ENCODE results near the gene BCL2L14.

BCL2L14 gene

GRCh38 chr12:12070674-12071656 is at the start of gene BCL2L14:
Gene BCL2L14 (plus strand): TSS chr12:12070939. CDS start chr12:12079306, 8,367 bp downstream.
- Histone ChIP-seq H3K4me1 (ENCODE audit: insufficient read depth, low read length) (no peaks in the 10 kb centered on the region), H2AFZ (ENCODE audit: low read depth, low read length) (no peak within 1 kb of the TSS), H3K36me3 (ENCODE audit: insufficient read depth, low read length) (no peaks in the 10 kb centered on the region), H3K9me3 (ENCODE audit: low read length) (no peaks in the 10 kb centered on the region), H3K4me3 (ENCODE audit: low read length) (no peak within 1 kb of the TSS), H3K27me3 (ENCODE audit: insufficient read depth, low read length) (no peaks in the 10 kb centered on the region)

DNA sequence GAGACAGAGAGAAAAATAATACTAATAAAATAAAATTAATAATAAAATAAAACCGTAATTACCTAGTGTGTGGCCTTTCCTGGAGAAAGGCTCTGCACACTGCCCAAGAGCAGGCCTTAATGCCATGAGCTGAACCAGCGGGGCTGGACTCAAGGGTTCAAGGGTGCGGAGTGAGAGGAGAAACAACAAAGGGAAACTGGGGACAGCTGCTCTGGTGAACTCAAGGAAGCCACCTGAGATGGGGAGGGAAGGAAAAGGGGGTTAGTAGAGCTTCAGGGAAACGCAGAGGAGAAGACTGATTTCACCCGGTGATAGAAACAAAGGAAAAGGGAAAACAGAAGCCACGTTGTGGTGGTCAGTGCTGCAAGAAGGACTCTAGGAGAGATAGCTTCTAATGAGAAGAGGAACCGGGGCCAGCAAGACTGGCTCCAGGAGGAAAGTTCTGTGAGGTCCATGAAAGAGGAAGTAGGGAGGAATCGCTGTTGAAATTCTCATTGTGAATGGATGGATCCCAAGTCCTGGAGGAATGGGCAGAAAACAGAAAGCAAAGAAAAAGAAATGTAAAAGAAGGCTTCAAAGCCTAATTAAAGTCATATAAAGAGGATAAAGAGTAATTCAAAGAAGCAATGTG is 48.3 kb upstream of the BCL2L14 start:
- no peak overlapping the region for H3K4me3 ChIP-seq (ENCODE audit: low read length)
- H3K27me3 ChIP-seq (ENCODE audit: insufficient read depth, low read length) = peaks cover 7% of the 10 kb centered on the region
- no peak overlapping the region for H2AFZ ChIP-seq (ENCODE audit: low read depth, low read length)
- H3K9me3 ChIP-seq (ENCODE audit: low read length) = no peaks in the 10 kb centered on the region
- no peaks in the 10 kb centered on the region for H3K4me1 ChIP-seq (ENCODE audit: insufficient read depth, low read length)
- H3K36me3 ChIP-seq (ENCODE audit: insufficient read depth, low read length) = no peaks in the 10 kb centered on the region

GRCh38 chr12:12023456-12023855 is 47.3 kb upstream of the BCL2L14 start:
- H3K4me3 ChIP-seq (ENCODE audit: low read length) = no peak overlapping the region
- no peak overlapping the region for H2AFZ ChIP-seq (ENCODE audit: low read depth, low read length)
- no peaks in the 10 kb centered on the region for H3K4me1 ChIP-seq (ENCODE audit: insufficient read depth, low read length)
- no peaks in the 10 kb centered on the region for H3K36me3 ChIP-seq (ENCODE audit: insufficient read depth, low read length)
- H3K9me3 ChIP-seq (ENCODE audit: low read length) = no peaks in the 10 kb centered on the region
- peaks cover 2% of the 10 kb centered on the region for H3K27me3 ChIP-seq (ENCODE audit: insufficient read depth, low read length)

DNA sequence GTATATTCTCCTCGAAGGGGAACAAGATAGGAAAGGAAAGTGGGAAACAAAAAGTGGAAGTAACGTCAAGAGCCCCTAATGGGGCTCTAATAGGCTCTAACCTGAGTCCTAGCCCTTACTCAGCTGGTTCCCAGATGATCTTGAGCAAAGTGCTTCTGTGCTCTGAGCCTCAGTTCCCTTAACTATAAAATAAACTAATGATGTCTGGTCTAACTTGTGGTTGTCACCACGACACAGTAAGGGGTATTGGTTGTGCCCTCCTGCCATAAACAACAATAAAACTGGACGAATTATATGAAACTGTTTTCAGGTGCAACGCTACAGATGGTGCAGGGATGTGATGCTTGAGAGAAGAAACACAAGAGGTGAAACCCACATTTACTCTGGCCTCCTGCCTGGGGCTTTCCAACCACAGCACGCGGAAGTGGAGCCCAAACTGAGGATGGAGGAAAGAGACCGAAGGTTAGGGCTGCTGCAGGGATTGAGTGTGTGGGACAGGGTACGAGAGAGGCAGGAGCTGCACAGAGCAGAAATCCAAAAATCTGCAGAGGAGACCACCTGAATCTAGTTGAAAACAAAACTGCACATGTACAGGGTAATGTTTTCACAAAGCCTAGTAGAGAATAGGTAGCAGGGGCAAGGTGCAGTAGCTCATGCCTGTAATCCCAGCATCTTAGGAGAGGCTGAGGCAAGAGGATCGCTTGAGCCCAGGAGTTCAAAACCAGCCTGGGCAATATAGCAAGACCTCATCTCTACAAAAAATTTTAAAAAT is 45.6 kb upstream of the BCL2L14 start:
- Histone ChIP-seq H3K9me3 (ENCODE audit: low read length) (no peaks in the 10 kb centered on the region), H3K4me3 (ENCODE audit: low read length) (no peak overlapping the region), H3K36me3 (ENCODE audit: insufficient read depth, low read length) (no peaks in the 10 kb centered on the region), H3K4me1 (ENCODE audit: insufficient read depth, low read length) (no peaks in the 10 kb centered on the region), H3K27me3 (ENCODE audit: insufficient read depth, low read length) (no peaks in the 10 kb centered on the region), H2AFZ (ENCODE audit: low read depth, low read length) (no peak overlapping the region)

DNA sequence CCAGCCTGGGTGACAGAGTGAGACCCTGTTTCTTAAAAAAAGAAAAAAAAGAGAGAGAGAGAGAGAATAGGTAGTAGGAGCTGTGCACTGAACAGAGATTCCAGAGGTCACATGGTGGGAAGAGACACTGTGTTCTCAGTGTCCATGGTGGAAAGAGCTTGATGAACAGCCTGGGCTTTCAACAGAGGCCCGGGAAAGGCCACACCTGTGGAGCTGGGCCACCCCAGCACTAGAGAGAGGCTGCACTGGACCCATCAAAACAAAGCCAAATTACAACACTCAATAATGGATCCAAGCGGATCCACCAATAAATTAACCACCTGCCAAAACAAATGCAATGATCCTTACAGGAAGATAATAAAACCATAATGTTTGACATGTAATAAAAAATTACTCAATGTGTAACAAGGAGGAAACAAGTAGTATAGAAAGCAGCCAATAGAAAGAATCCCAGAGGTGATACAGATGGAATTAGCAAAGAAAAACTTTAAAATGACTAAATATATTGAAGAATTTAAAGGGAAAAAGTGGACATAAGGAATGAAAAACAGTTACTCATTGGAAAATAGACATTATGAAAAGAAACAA is 44.8 kb upstream of the BCL2L14 start:
- Histone ChIP-seq H3K27me3 (ENCODE audit: insufficient read depth, low read length) (no peaks in the 10 kb centered on the region), H3K36me3 (ENCODE audit: insufficient read depth, low read length) (no peaks in the 10 kb centered on the region), H2AFZ (ENCODE audit: low read depth, low read length) (no peak overlapping the region), H3K9me3 (ENCODE audit: low read length) (no peaks in the 10 kb centered on the region), H3K4me3 (ENCODE audit: low read length) (no peak overlapping the region), H3K4me1 (ENCODE audit: insufficient read depth, low read length) (no peaks in the 10 kb centered on the region)

GRCh38 chr12:12028668-12029402 is 41.9 kb upstream of the BCL2L14 start:
- Histone ChIP-seq H3K27me3 (ENCODE audit: insufficient read depth, low read length) (no peaks in the 10 kb centered on the region), H3K4me3 (ENCODE audit: low read length) (no peak overlapping the region), H3K4me1 (ENCODE audit: insufficient read depth, low read length) (peaks cover 3% of the 10 kb centered on the region), H3K9me3 (ENCODE audit: low read length) (no peaks in the 10 kb centered on the region), H2AFZ (ENCODE audit: low read depth, low read length) (no peak overlapping the region), H3K36me3 (ENCODE audit: insufficient read depth, low read length) (no peaks in the 10 kb centered on the region)

DNA sequence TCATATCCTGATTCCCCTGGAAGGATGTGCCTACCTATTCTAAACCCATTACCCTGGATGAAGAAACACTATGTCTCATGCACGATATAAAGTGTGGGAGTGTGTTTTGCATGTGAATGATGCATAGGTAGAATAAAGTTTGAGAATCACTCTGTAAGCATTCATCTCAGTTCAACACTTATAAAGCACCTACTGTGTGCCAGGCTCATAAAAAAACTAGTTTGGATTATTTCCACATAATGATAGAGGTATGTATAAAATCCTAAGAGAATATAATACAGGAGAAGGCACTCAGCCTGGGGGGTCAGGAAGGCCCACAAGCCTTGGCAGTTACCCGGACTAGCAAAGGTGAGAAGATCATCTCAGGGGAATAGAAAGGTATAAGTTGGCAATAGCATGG is 41.1 kb upstream of the BCL2L14 start:
- no peaks in the 10 kb centered on the region for H3K9me3 ChIP-seq (ENCODE audit: low read length)
- H3K4me1 ChIP-seq (ENCODE audit: insufficient read depth, low read length) = peaks cover 3% of the 10 kb centered on the region
- H3K27me3 ChIP-seq (ENCODE audit: insufficient read depth, low read length) = no peaks in the 10 kb centered on the region
- no peak overlapping the region for H3K4me3 ChIP-seq (ENCODE audit: low read length)
- no peak overlapping the region for H2AFZ ChIP-seq (ENCODE audit: low read depth, low read length)
- H3K36me3 ChIP-seq (ENCODE audit: insufficient read depth, low read length) = no peaks in the 10 kb centered on the region

GRCh38 chr12:12032260-12032791 is 38.4 kb upstream of the BCL2L14 start:
- Histone ChIP-seq H3K36me3 (ENCODE audit: insufficient read depth, low read length) (no peaks in the 10 kb centered on the region), H2AFZ (ENCODE audit: low read depth, low read length) (peak overlapping the region; percentile 86), H3K4me1 (ENCODE audit: insufficient read depth, low read length) (peaks cover 3% of the 10 kb centered on the region), H3K4me3 (ENCODE audit: low read length) (no peak overlapping the region), H3K9me3 (ENCODE audit: low read length) (no peaks in the 10 kb centered on the region), H3K27me3 (ENCODE audit: insufficient read depth, low read length) (no peaks in the 10 kb centered on the region)

- peak overlapping the region; percentile 42 for H3K4me3 ChIP-seq (ENCODE audit: low read length)
Measured at GRCh38 chr12:12032851-12033797, 37.6 kb upstream of the BCL2L14 start.

GRCh38 chr12:12033824-12034223 is 36.9 kb upstream of the BCL2L14 start:
- Histone ChIP-seq H3K36me3 (ENCODE audit: insufficient read depth, low read length) (no peaks in the 10 kb centered on the region), H3K9me3 (ENCODE audit: low read length) (no peaks in the 10 kb centered on the region), H3K4me1 (ENCODE audit: insufficient read depth, low read length) (peaks cover 3% of the 10 kb centered on the region), H3K27me3 (ENCODE audit: insufficient read depth, low read length) (no peaks in the 10 kb centered on the region), H2AFZ (ENCODE audit: low read depth, low read length) (no peak overlapping the region), H3K4me3 (ENCODE audit: low read length) (no peak overlapping the region)

More at GRCh38 chr12:12032851-12033797, 37.6 kb upstream of the BCL2L14 start:
- Histone ChIP-seq H2AFZ (ENCODE audit: low read depth, low read length) (peak overlapping the region; percentile 86), H3K9me3 (ENCODE audit: low read length) (no peaks in the 10 kb centered on the region), H3K27me3 (ENCODE audit: insufficient read depth, low read length) (no peaks in the 10 kb centered on the region), H3K36me3 (ENCODE audit: insufficient read depth, low read length) (no peaks in the 10 kb centered on the region), H3K4me1 (ENCODE audit: insufficient read depth, low read length) (peaks cover 3% of the 10 kb centered on the region)

- H2AFZ ChIP-seq (ENCODE audit: low read depth, low read length) = no peak overlapping the region
- H3K36me3 ChIP-seq (ENCODE audit: insufficient read depth, low read length) = no peaks in the 10 kb centered on the region
- peaks cover 3% of the 10 kb centered on the region for H3K4me1 ChIP-seq (ENCODE audit: insufficient read depth, low read length)
- H3K27me3 ChIP-seq (ENCODE audit: insufficient read depth, low read length) = no peaks in the 10 kb centered on the region
- H3K4me3 ChIP-seq (ENCODE audit: low read length) = no peak overlapping the region
- H3K9me3 ChIP-seq (ENCODE audit: low read length) = no peaks in the 10 kb centered on the region
Measured at GRCh38 chr12:12034344-12034743, 36.4 kb upstream of the BCL2L14 start.
